GM18502 (cell line): ENCODE measurements around the gene SF3B4.
"Not testable (repeated sequence)": the region's sequence is repeated elsewhere in the genome, so short reads cannot be mapped to it uniquely, and the experiment has no call there.

Experiments
- ATAC-seq: cut with Tn5 transposase; IDR thresholded peaks from one replicate; pipeline ENCODE4 v1.9.1; 2021; ENCODE audit warnings: mild to moderate bottlenecking; ENCODE audit not compliant: unreplicated experiment, poor library complexity

SF3B4 gene

GRCh38 chr1:149927563-149928400, at the start of gene SF3B4:
Gene SF3B4 (minus strand): TSS chr1:149927803. CDS start chr1:149927759, 44 bp downstream.
- peak; percentile 91 for ATAC-seq

- no peak for ATAC-seq
Observed at GRCh38 chr1:149977345-149977744, 49.7 kb upstream of the SF3B4 start.

GRCh38 chr1:149972547-149972946, 44.9 kb upstream of the SF3B4 start:
- no peak for ATAC-seq

GRCh38 chr1:149967646-149968045, 40.0 kb upstream of the SF3B4 start:
- no peak for ATAC-seq

GRCh38 chr1:149967041-149967440, 39.4 kb upstream of the SF3B4 start:
- no peak for ATAC-seq

- no peak for ATAC-seq
Observed at GRCh38 chr1:149966405-149966804, 38.8 kb upstream of the SF3B4 start.

- ATAC-seq = no peak
Observed at GRCh38 chr1:149965440-149965839, 37.8 kb upstream of the SF3B4 start.

GRCh38 chr1:149963358-149963757, 35.8 kb upstream of the SF3B4 start:
- no peak for ATAC-seq

GRCh38 chr1:149962736-149963135, 35.1 kb upstream of the SF3B4 start:
- no peak for ATAC-seq

- ATAC-seq = no peak
Observed at GRCh38 chr1:149962039-149962647, 34.5 kb upstream of the SF3B4 start.

- ATAC-seq = not testable (repeated sequence)
Observed at GRCh38 chr1:149957548-149957947, 29.9 kb upstream of the SF3B4 start.

- no peak for ATAC-seq
Observed at GRCh38 chr1:149949911-149950310, 22.3 kb upstream of the SF3B4 start.

GRCh38 chr1:149945206-149945605, 17.6 kb upstream of the SF3B4 start:
- no peak for ATAC-seq

GRCh38 chr1:149942885-149943284, 15.3 kb upstream of the SF3B4 start:
- ATAC-seq = no peak

- ATAC-seq = no peak
Observed at GRCh38 chr1:149942207-149942606, 14.6 kb upstream of the SF3B4 start.

- no peak for ATAC-seq
Observed at GRCh38 chr1:149940427-149940826, 12.8 kb upstream of the SF3B4 start.

- ATAC-seq = not testable (repeated sequence)
Observed at GRCh38 chr1:149938668-149939003, 11.0 kb upstream of the SF3B4 start.

- no peak for ATAC-seq
Observed at GRCh38 chr1:149937759-149938158, 10.2 kb upstream of the SF3B4 start.

- ATAC-seq = no peak
Observed at GRCh38 chr1:149936992-149937705, 9.5 kb upstream of the SF3B4 start.

GRCh38 chr1:149936170-149936991, 8.8 kb upstream of the SF3B4 start, which contains the start of gene MTMR11:
Gene MTMR11 (minus strand): TSS chr1:149936879. CDS start chr1:149936647, 232 bp downstream.
- no peak for ATAC-seq
